NCI-H187 (cell line): Measurements from ENCODE around the gene ZFP64.
"Not testable (repeated sequence)": the region's sequence is repeated elsewhere in the genome, so short reads cannot be mapped to it uniquely, and the experiment has no call there.

Experiments
- DNase-seq, 2 experiments: peaks; one replicate each; lab custom pipeline; 2025; lab: John Stamatoyannopoulos, UW

The ZFP64 gene

GRCh38 chr20:52160049-52160570 is 31.5 kb downstream of the ZFP64 start:
- no peak for DNase-seq

DNA sequence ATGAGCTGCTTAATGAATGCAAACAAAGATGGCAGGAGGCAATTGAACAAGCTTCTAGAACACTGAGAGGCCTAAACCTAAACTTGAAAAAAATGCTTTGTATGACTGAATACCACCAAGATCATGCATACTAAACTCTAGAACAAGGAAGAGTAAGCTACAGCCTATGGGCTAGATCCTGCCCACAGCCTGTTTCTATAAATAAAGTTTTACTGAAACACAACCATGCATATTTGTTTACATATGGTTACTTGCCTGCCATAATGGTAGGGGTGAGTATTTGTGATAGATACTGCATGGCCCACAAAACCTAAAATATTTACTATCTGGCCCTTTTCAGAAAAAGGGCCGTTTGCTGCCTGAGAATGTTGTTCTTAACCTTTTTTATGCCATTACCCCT is 37.0 kb downstream of the ZFP64 start:
- no peak for DNase-seq

GRCh38 chr20:52153896-52154295 is 37.7 kb downstream of the ZFP64 start:
- DNase-seq = no peak

- no peak for DNase-seq
Observed at GRCh38 chr20:52152921-52153320, 38.7 kb downstream of the ZFP64 start.

DNA sequence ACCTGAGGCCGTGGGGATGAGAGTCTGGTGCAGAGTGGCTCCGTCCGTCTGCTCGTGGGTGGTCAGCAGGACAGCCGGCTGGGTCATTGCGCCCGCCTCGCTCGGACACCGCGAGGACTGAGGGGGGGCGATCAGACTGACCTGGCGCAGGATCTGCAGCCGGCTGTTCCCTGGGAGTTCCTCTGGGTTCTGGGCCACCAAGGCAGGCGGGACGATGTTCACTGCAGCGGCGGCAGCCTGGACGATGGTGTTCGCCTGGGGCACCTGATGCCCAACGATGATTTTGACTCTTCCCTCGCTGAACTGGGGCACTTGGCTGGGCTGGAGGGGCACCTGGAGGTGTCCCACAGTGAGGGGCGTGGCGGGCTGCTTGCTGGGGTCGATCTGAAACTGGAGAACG is 39.2 kb downstream of the ZFP64 start:
- no peak for DNase-seq

DNA sequence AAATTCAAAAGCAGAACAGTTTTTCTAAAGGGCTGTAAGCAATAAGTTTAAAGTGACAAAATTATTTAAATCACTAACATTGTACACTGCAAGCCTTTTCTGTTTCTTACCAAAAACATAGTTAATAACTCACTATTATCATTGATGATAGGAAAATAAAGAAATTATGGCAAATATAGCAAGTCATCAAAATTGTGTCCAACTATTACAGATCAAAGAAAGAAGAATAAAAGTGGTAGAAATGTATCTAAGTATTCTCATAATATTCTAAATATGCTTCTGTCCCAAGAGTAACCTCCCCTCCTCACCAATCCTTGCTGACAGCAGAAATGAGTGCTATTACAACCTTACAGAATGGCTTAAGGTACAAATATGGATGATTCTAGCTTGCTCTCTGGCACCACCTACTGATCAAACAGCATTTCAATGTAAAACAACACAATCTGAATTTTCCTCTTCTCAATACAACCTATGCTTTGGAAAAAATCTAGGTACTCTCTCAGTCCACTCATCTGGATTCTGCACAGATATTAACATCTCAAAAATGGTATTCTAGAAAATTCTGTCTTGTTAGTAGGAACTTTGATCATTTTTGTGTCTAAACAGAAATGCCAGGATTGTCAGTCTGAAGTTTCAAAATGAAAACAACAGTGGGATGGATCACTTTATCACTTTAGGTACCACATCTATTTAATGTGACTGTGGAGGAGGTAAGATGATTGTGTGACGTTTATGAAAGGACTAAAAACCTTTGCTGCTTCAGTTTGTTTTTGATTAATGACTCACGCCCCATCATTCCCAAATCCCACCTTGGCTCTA is 40.9 kb downstream of the ZFP64 start:
- DNase-seq = peak in 1 of 2 experiments; percentile 8

GRCh38 chr20:52145587-52145986 is 46.0 kb downstream of the ZFP64 start:
- no peak for DNase-seq

DNA sequence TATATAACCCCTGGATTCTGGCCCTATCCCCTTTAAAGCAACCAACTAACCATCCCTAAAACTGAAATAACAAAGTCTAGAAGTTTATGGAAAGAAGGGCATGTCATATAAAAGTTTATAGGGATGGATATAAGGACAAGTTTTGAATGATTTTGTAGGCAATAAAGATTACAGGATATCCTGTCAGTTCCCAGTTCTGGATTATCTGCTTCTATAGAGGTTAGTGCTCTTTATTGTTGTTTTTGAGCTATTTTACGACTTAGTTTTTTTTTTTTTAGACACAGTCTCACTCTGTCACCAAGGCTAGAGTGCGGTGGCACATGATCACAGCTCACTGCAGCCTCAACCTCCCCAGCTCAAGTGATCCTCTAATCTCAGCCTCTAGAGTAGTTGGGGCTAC is 48.3 kb downstream of the ZFP64 start:
- no peak for DNase-seq

GRCh38 chr20:52142757-52143156 is 48.8 kb downstream of the ZFP64 start:
- no peak for DNase-seq

DNA sequence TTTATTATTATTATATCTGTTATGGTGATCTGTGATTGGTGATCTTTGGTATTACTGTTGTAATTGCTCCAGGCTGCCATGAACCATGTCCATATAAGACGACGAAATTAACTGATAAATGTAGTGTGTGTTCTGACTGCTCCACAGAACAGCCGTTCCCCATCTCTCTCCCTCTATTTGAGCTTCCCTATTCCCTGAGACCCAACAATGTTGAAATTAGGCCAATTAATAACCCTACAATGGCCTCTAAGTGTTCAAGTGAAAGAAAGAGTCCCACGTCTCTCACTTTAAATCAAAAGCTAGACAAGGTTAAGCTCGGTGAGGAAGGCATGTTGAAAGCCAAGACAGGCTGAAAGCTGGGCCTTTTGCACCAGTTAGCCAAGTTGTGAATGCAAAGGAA is 51.6 kb downstream of the ZFP64 start:
- no peak for DNase-seq

- no peak for DNase-seq
Observed at GRCh38 chr20:52137850-52138249, 53.7 kb downstream of the ZFP64 start.

DNA sequence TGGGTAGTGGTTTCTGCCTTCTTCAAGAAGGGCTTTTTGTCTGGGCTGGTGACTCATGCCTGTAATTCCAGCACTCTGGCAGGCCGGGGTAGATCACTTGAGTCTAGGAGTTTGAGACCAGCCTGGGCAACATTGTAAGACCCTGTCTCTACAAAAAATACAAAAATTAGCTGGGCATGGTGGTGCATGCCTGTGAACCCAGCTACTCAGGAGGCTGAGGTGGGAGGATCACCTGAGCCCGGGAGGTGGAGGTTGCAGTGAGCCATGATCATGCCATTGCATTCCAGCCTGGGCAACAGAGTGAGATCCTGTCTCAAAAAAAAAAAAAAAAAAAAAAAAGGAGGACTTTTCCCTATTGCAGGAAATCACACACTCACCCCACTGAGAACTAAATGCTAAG is 57.9 kb downstream of the ZFP64 start:
- not testable (repeated sequence) for DNase-seq

DNA sequence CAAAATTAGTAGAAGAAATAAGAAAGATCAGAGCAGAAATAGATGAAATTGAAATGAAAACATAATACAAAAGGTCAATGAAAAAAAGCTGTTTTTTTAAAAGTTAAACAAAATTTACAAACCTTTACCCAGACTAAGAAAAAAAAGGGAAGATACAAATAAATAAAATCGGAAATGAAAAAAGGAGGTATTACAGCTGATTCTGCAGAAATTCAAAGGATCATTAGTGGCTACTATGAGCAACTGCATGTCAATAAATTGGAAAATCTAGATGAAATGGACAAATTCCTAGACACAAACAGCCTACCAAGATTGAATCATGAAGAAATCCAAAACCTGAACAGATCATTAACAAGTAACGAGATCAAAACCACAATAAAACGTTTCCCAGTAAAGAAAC is 59.2 kb downstream of the ZFP64 start:
- no peak for DNase-seq

GRCh38 chr20:52131048-52131643 is 60.4 kb downstream of the ZFP64 start:
- DNase-seq = no peak

GRCh38 chr20:52130406-52130805 is 61.2 kb downstream of the ZFP64 start:
- no peak for DNase-seq

DNA sequence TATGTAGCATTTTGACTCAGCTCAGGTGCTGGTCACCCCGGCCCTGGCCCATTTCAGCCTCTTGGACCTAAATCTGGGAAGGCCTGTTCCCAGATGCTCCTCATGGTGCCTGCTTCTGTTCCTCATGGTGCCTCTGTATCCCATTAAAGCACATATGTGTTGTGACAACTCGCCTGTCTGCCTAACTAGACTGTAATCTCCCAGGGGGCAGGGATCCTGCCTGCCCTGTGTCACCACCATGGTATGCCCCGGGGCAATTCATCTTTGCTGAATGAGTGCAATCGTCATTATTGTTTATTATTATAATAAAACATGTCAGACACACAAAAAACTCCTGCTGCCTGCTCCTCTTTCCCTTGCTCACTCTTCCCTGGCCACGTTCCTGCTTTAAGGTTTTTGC is 62.0 kb downstream of the ZFP64 start:
- DNase-seq = no peak

GRCh38 chr20:52127309-52127708 is 64.3 kb downstream of the ZFP64 start:
- DNase-seq = no peak

GRCh38 chr20:52124821-52125220 is 66.8 kb downstream of the ZFP64 start:
- no peak for DNase-seq

GRCh38 chr20:52118696-52119095 is 72.9 kb downstream of the ZFP64 start:
- no peak for DNase-seq

DNA sequence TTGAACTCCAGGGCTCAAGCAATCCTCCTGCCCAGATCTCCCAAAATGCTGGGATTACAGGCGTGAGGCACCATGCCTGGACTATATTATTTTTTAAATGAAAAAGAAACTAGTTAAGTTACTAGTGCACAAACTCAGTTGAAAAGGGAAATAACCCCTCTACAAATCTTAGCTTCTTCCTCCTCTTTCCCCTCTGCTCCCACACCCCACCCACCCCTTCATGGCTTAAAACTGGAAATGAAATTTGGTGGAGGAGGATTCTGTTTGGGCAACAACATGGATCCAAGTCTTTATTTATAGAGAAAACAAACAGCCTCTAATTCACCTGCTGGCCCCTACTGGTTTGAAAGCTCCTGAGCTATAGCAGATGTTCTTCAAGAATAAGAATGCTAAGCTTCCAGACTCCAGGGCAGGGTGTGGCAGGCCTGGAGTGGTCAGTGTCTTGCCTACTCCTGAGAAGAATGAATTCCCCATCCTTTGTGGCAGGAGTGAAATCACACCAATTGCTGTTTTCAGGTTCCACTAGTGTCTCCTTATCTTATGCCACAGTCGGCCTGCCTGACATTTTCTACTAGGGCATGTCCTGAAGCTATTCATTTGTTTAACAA is 73.5 kb downstream of the ZFP64 start:
- DNase-seq = no peak

GRCh38 chr20:52110456-52110855 is 81.1 kb downstream of the ZFP64 start:
- no peak for DNase-seq

GRCh38 chr20:52105442-52106422 is 85.8 kb downstream of the ZFP64 start:
- DNase-seq = no peak
